ENCODE measurements around the gene MBD3.

The MBD3 gene

GRCh38 chr19:1577090-1577928 is 15.4 kb downstream of the MBD3 start:
- H3K27ac ChIP-seq, result no peak overlapping the region
- H3K36me3 ChIP-seq, result peaks cover 69% of the 10 kb centered on the region
- no peaks in the 10 kb centered on the region for H3K27me3 ChIP-seq (ENCODE audit: insufficient read depth, low read depth, severe bottlenecking)
- H3K9me3 ChIP-seq (ENCODE audit: severe bottlenecking), result no peaks in the 10 kb centered on the region
- no peak overlapping the region for H3K4me3 ChIP-seq (ENCODE audit: low read depth, low read length)
- no peak for DNase-seq
- no peak for TF ChIP-seq CTCF (IDR thresholded peaks at IDR 0.05; ENCODE audit: low read depth, low read length)

GRCh38 chr19:1576242-1577089 is 16.2 kb downstream of the MBD3 start:
- Histone ChIP-seq H3K27ac (no peak overlapping the region), H3K27me3 (ENCODE audit: insufficient read depth, low read depth, severe bottlenecking) (no peaks in the 10 kb centered on the region), H3K9me3 (ENCODE audit: severe bottlenecking) (no peaks in the 10 kb centered on the region), H3K36me3 (peaks cover 62% of the 10 kb centered on the region), H3K4me3 (ENCODE audit: low read depth, low read length) (no peak overlapping the region)
- TF ChIP-seq CTCF (IDR thresholded peaks at IDR 0.05; ENCODE audit: low read depth, low read length), result no peak
- DNase-seq, result no peak

- H3K27ac ChIP-seq, result no peak overlapping the region
- H3K27me3 ChIP-seq (ENCODE audit: insufficient read depth, low read depth, severe bottlenecking), result no peaks in the 10 kb centered on the region
- DNase-seq, result no peak
- no peak for TF ChIP-seq CTCF (IDR thresholded peaks at IDR 0.05; ENCODE audit: low read depth, low read length)
- no peak overlapping the region for H3K4me3 ChIP-seq (ENCODE audit: low read depth, low read length)
- no peaks in the 10 kb centered on the region for H3K9me3 ChIP-seq (ENCODE audit: severe bottlenecking)
- peaks cover 53% of the 10 kb centered on the region for H3K36me3 ChIP-seq
Observed at GRCh38 chr19:1575323-1576241, 17.1 kb downstream of the MBD3 start.

- H3K27ac ChIP-seq, result no peak overlapping the region; the same call in 1 of the 2 replicates
- DNase-seq, result no peak
- no peak for TF ChIP-seq CTCF (IDR thresholded peaks at IDR 0.05; ENCODE audit: low read depth, low read length)
- H3K9me3 ChIP-seq (ENCODE audit: severe bottlenecking), result no peaks in the 10 kb centered on the region
- H3K4me3 ChIP-seq (ENCODE audit: low read depth, low read length), result no peak overlapping the region
- peaks cover 43% of the 10 kb centered on the region for H3K36me3 ChIP-seq
- H3K27me3 ChIP-seq (ENCODE audit: insufficient read depth, low read depth, severe bottlenecking), result no peaks in the 10 kb centered on the region
Observed at GRCh38 chr19:1574354-1575136, 18.1 kb downstream of the MBD3 start.

- no peak overlapping the region for H3K4me3 ChIP-seq (ENCODE audit: low read depth, low read length)
- DNase-seq, result no peak
- H3K36me3 ChIP-seq, result peaks cover 29% of the 10 kb centered on the region
- TF ChIP-seq CTCF (IDR thresholded peaks at IDR 0.05; ENCODE audit: low read depth, low read length), result no peak
- peak overlapping the region; percentile 52 for H3K27ac ChIP-seq
- H3K9me3 ChIP-seq (ENCODE audit: severe bottlenecking), result peaks cover 8% of the 10 kb centered on the region
- H3K27me3 ChIP-seq (ENCODE audit: insufficient read depth, low read depth, severe bottlenecking), result no peaks in the 10 kb centered on the region
Observed at GRCh38 chr19:1572795-1573194, 19.9 kb downstream of the MBD3 start.

Data from WERI-Rb-1 (cell line).